ENCODE measurements around the gene DOCK2.

DNA sequence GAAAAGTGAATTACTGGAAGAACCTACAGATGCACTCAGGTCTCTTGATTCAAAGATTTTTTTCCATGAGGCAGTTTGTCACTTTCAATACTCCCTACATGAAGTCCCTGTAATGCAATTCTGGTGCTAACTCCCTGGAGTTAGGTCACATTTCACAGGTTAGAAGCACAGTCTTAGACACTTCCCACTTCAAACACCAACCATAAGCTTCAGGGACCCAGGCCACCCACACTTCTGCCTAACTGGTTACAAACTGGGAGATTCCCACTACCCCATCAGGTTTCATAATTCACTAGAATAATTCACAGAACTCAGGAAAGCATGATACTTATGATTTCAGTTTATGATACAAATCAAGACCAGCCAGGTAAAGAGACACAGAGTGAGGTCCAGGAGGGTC, 439.7 kb downstream of the DOCK2 start:
- TF ChIP-seq, protein P1, sequence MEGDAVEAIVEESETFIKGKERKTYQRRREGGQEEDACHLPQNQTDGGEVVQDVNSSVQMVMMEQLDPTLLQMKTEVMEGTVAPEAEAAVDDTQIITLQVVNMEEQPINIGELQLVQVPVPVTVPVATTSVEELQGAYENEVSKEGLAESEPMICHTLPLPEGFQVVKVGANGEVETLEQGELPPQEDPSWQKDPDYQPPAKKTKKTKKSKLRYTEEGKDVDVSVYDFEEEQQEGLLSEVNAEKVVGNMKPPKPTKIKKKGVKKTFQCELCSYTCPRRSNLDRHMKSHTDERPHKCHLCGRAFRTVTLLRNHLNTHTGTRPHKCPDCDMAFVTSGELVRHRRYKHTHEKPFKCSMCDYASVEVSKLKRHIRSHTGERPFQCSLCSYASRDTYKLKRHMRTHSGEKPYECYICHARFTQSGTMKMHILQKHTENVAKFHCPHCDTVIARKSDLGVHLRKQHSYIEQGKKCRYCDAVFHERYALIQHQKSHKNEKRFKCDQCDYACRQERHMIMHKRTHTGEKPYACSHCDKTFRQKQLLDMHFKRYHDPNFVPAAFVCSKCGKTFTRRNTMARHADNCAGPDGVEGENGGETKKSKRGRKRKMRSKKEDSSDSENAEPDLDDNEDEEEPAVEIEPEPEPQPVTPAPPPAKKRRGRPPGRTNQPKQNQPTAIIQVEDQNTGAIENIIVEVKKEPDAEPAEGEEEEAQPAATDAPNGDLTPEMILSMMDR (conservative IDR thresholded peaks at IDR 0.05) = no peak
- no peak for TF ChIP-seq ZFX (IDR thresholded peaks at IDR 0.05)
